Measurements from ENCODE around the gene RPL34. TPM values are rescaled to one million over a fixed set of nuclear protein-coding genes. Genes with fewer than 3 reads are reported as not detected.

Gene RPL34
- polyA plus RNA-seq, 2 of the 4 experiments (the other 2 are of a cell fraction), result 949 to 1,255 TPM

DNA sequence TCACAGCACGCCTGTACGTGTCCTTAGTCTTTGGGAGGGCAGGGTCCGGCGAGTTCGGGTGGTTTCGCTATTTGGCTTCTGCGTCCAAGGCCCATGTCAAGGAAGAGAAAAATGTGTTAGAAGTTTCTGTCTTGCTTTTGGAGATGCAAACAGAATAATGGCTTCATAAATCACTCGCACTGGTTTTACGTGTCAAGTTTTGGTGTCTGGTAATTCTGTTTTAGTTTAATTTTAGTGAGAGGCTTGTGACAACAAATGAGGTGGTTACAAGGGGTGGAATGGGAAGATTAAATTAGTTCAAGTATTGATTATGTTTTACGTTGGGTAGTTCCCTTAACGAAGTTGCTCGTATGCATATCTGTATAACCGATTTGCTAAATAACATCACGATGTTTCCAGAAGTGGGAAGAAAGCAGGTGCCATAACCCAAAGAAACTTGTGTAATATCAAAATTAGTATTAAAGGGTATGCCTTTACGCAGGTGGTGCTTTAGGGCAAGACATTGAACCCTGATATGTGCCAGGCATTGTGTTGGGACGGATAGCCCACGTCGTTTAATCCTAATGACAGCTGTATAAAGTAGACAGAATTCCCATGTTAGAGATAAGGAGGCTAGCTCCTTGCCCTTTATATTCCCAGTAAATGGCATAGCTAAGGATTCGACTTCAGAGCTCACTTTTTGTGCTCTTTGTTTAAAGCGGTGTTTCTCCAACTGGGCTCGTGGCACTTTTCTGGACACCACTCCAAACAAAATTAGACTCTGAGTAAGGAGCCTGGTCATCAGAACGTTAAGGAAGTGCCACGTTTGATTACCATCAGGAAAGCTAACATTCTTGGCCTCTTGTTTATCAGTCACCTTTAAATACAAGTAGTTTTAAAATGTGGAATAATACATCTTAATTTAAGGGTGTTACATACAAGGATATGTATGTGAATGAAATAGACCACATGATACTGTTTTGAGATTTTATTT, 843 bp downstream of the RPL34 start:
- ChIA-PET POLR2A (interaction anchor here (0.5 to 2.1 kb wide), 3 partner anchors 10 to 222 kb away, joined by 3 to 17 read pairs (median 5); partner anchors contain the start of gene OSTC), CTCF (no interaction called here)
- TF ChIP-seq MAFK (IDR thresholded peaks at IDR 0.05; ENCODE audit: partially characterized antibody), result no peak
- TF ChIP-seq KDM1A (IDR thresholded peaks at IDR 0.05; ENCODE audit: low read depth), result no peak
- TF ChIP-seq RCOR1 (IDR thresholded peaks at IDR 0.05; ENCODE audit: low read depth, low read length), result no peak
- no peak for TF ChIP-seq RARB (CRISPR knock-in tag; IDR thresholded peaks at IDR 0.05)
- TF ChIP-seq ZNF302 (CRISPR knock-in tag; IDR thresholded peaks at IDR 0.05), result no peak
- no peak for TF ChIP-seq JUNB (IDR thresholded peaks at IDR 0.05)
- no peak for TF ChIP-seq MAZ (IDR thresholded peaks at IDR 0.05; ENCODE audit: borderline replicate concordance, low read depth, low read length)
- no peak for TF ChIP-seq KDM5A (IDR thresholded peaks at IDR 0.05)
- no peak for TF ChIP-seq CHD2 (IDR thresholded peaks at IDR 0.05; ENCODE audit: low read length, partially characterized antibody)
- Histone ChIP-seq H3K4me2 (peak overlapping the region; percentile 88), H3K9me3 (no peaks in the 10 kb centered on the region), H3K27ac (peak overlapping the region; percentile 86 to 97), H3K4me3 (peak overlapping the region; percentile 80), H3K4me1 (peaks cover 28% of the 10 kb centered on the region; the same call in 2 of the 3 replicates)
- no peak for DNase-seq (ENCODE audit: low read depth in 1 of 2, low spot score in 1 of 2)
- 2% methylated on average over 23 of the region's 23 CpGs for WGBS (ENCODE audit: missing lambda C conversion rate)
- no peak for FAIRE-seq
- no peak for ATAC-seq

DNA sequence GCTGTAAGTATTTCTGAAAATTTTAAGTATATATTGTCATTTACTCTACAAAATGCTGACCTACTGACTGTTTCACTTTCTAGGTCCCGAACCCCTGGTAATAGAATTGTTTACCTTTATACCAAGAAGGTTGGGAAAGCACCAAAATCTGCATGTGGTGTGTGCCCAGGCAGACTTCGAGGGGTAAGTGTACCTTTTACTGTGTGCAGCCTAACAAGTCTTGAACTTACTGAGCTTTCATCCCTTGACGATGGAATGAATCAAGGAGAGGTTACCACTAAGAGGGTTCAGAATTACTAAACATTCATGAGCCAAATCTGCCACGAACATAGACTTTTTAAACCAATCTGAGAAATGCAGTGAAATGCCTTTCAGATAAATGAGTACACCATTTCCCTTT, 1.6 kb downstream of the RPL34 start:
- Histone ChIP-seq H3K4me2 (peak overlapping the region; percentile 88), H3K27ac (peak overlapping the region; percentile 9 to 97; a peak in 2 of 6 replicates), H3K4me1 (peaks cover 28% of the 10 kb centered on the region; the same call in 2 of the 3 replicates), H3K4me3 (peak overlapping the region; percentile 80), H3K9me3 (no peaks in the 10 kb centered on the region)
- TF ChIP-seq, protein P1, sequence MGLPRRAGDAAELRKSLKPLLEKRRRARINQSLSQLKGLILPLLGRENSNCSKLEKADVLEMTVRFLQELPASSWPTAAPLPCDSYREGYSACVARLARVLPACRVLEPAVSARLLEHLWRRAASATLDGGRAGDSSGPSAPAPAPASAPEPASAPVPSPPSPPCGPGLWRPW (IDR thresholded peaks at IDR 0.05), result no peak
- CTCF ChIA-PET, result no interaction called here
- 65% methylated on average over 4 of the region's 4 CpGs for WGBS (ENCODE audit: missing lambda C conversion rate)
- no peak for ATAC-seq
- no peak for DNase-seq (ENCODE audit: low read depth in 1 of 2, low spot score in 1 of 2)
- FAIRE-seq, result no peak
- POLR2A ChIA-PET, result no interaction called here

DNA sequence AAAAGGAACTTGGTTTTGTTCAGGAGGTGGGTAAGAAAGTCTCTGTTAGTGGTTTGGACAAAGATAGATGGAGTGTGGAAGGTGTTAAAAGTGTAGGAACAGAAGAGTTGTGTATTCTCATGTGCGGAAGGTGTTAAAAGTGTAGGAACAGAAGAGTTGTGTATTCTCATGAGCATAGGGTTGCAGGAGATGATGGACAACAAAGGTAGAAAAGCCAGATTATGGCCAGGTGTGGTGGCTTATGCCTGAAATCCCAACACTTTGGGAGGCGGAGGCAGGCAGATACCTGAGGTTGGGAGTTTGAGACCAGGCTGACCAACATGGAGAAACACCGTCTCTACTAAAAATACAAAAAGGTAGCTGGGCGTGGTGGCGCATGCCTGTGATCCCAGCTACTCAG, 2.5 kb downstream of the RPL34 start:
- H3K4me3 ChIP-seq, result peak overlapping the region; percentile 80; the same call in 2 of the 3 replicates
- DNase-seq (ENCODE audit: low read depth in 1 of 2, low spot score in 1 of 2), result no peak
- no peak for FAIRE-seq
- CTCF ChIA-PET, result interaction anchor here (1.0 kb wide), 1 partner anchor 10 kb away, joined by 3 read pairs; no protein-coding TSS in a partner anchor
- no peak overlapping the region for H3K27ac ChIP-seq
- peak overlapping the region; percentile 88 for H3K4me2 ChIP-seq
- WGBS (ENCODE audit: missing lambda C conversion rate), result 85% methylated on average over 5 of the region's 5 CpGs
- TF ChIP-seq KDM5A (IDR thresholded peaks at IDR 0.05) (no peak), MAFK (IDR thresholded peaks at IDR 0.05; ENCODE audit: partially characterized antibody) (no peak), HOXA7 (CRISPR knock-in tag; IDR thresholded peaks at IDR 0.05) (no peak), MAZ (IDR thresholded peaks at IDR 0.05; ENCODE audit: borderline replicate concordance, low read depth, low read length) (no peak), ZSCAN20 (CRISPR knock-in tag; IDR thresholded peaks at IDR 0.05) (no peak), PHF8 (IDR thresholded peaks at IDR 0.05; ENCODE audit: borderline replicate concordance, low read depth) (no peak)
- TF ChIP-seq, protein P2, sequence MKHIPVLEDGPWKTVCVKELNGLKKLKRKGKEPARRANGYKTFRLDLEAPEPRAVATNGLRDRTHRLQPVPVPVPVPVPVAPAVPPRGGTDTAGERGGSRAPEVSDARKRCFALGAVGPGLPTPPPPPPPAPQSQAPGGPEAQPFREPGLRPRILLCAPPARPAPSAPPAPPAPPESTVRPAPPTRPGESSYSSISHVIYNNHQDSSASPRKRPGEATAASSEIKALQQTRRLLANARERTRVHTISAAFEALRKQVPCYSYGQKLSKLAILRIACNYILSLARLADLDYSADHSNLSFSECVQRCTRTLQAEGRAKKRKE (CRISPR knock-in tag; IDR thresholded peaks at IDR 0.05; ENCODE audit: low read depth), result no peak
- TF ChIP-seq, protein P1 (IDR thresholded peaks at IDR 0.05), result no peak
- TF ChIP-seq, protein P3, sequence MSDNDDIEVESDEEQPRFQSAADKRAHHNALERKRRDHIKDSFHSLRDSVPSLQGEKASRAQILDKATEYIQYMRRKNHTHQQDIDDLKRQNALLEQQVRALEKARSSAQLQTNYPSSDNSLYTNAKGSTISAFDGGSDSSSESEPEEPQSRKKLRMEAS (IDR thresholded peaks at IDR 0.05), result no peak
- TF ChIP-seq, protein P4, sequence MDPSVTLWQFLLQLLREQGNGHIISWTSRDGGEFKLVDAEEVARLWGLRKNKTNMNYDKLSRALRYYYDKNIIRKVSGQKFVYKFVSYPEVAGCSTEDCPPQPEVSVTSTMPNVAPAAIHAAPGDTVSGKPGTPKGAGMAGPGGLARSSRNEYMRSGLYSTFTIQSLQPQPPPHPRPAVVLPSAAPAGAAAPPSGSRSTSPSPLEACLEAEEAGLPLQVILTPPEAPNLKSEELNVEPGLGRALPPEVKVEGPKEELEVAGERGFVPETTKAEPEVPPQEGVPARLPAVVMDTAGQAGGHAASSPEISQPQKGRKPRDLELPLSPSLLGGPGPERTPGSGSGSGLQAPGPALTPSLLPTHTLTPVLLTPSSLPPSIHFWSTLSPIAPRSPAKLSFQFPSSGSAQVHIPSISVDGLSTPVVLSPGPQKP (IDR thresholded peaks at IDR 0.05; ENCODE audit: low read depth, low read length), result no peak
- no peak for ATAC-seq
- POLR2A ChIA-PET, result no interaction called here
- no peaks in the 10 kb centered on the region for H3K9me3 ChIP-seq
- H3K4me1 ChIP-seq, result peaks cover 28% of the 10 kb centered on the region; the same call in 2 of the 3 replicates

All from A549 (cell line).